Fibroblast of mammary gland (primary cell): ENCODE results near the gene ATG9B.

Source experiments
- DNase-seq: peaks from one replicate; pipeline ENCODE4 v3.0.0-alpha.2; 2010; ENCODE audit warnings: low read depth
- H3K4me3 ChIP-seq: 2 replicates; pipeline ENCODE4 v1.5.1; 2011; ENCODE audit warnings: low read depth, mild to moderate bottlenecking, low read length, moderate library complexity; ENCODE audit not compliant: control insufficient read depth
- CTCF ChIP-seq: conservative IDR thresholded peaks from 2 replicates; pipeline ENCODE4 v1.5.1; 2011; ENCODE audit warnings: low read depth, low read length, inconsistent platforms; ENCODE audit not compliant: control insufficient read depth, insufficient read depth

ATG9B gene

GRCh38 chr7:151011097-151011409, 13.2 kb downstream of the ATG9B start:
- no peak overlapping the region for H3K4me3 ChIP-seq
- TF ChIP-seq CTCF = no peak
- DNase-seq = no peak

- no peak for DNase-seq
- no peak overlapping the region for H3K4me3 ChIP-seq
These were observed 13.8 kb downstream of the ATG9B start for GRCh38 chr7:151010307-151011096.

GRCh38 chr7:151010037-151010306, 14.3 kb downstream of the ATG9B start:
- no peak for TF ChIP-seq CTCF
- no peak overlapping the region for H3K4me3 ChIP-seq
- no peak for DNase-seq

More at GRCh38 chr7:151010307-151011096, 13.8 kb downstream of the ATG9B start:
- TF ChIP-seq CTCF = no peak

GRCh38 chr7:151009327-151010036, 14.8 kb downstream of the ATG9B start:
- DNase-seq = no peak
- TF ChIP-seq CTCF = no peak
- H3K4me3 ChIP-seq = no peak overlapping the region

- H3K4me3 ChIP-seq = peak overlapping the region; percentile 42
- TF ChIP-seq CTCF = peak; percentile 72
- DNase-seq = peak; percentile 74
These were observed 15.6 kb downstream of the ATG9B start for GRCh38 chr7:151008511-151009323.

GRCh38 chr7:151008143-151008510, 16.2 kb downstream of the ATG9B start:
- DNase-seq = peak; percentile 23
- peak overlapping the region; percentile 42 for H3K4me3 ChIP-seq
- no peak for TF ChIP-seq CTCF
